Prostate gland (tissue), 2 donors: ENCODE measurements around the gene GJC1. TPM values are rescaled to one million over a fixed set of nuclear protein-coding genes. Genes with fewer than 3 reads are reported as not detected.
"Not testable (repeated sequence)": the region's sequence is repeated elsewhere in the genome, so short reads cannot be mapped to it uniquely, and the experiment has no call there.

Source experiments
- DNase-seq: peaks from one replicate; pipeline ENCODE4 v3.0.0-alpha.2; 2019; ENCODE audit warnings: low spot score
- H3K27ac ChIP-seq, 2 donors: fragments of 200-600 bp; sonication (generic); 2 replicates each; pipeline ENCODE4 v1.5.1; 2017 to 2019
- H3K27me3 ChIP-seq: fragments of 200-600 bp; sonication (generic); replicated peaks from 2 replicates; pipeline ENCODE4 v1.5.1; 2019; ENCODE audit not compliant: insufficient read depth
- H3K36me3 ChIP-seq, 2 donors: fragments of 200-600 bp; sonication (generic); 1 replicate in 1 of 2; 2 replicates in 1 of 2; pipeline versions ENCODE4 v1.5.1 to v1.8.1; 2017 to 2019
- H3K4me1 ChIP-seq: fragments of 200-600 bp; sonication (generic); replicated peaks from 2 replicates; pipeline ENCODE4 v1.5.1; 2019
- H3K4me3 ChIP-seq, 2 donors: fragments of 200-600 bp; sonication (generic); 2 replicates each; pipeline ENCODE4 v1.5.1; 2017 to 2019
- H3K9me3 ChIP-seq: fragments of 200-600 bp; sonication (generic); 2 replicates; pipeline ENCODE4 v1.5.1; 2017
- POLR2A ChIP-seq: fragments of 450-650 bp; IDR thresholded peaks from one replicate; pipeline ENCODE4 v1.6.1; 2016; ENCODE audit warnings: antibody characterized with exemption, mild to moderate bottlenecking
- POLR2AphosphoS5 ChIP-seq: sonication (generic); formaldehyde crosslinking; IDR thresholded peaks from one replicate; pipeline ENCODE4 v1.6.1; 2017; ENCODE audit warnings: antibody characterized with exemption
- WGBS: methylation state at CpG from one replicate; pipeline ENCODE4 v1.1.5; 2018; 5-methylcytosine and 5-hydroxymethylcytosine counted together
- intact Hi-C: fragments of 100-400 bp; cut with DNase I; formaldehyde crosslinking; loops from one replicate; pipeline ENCODE4 v1.14.2; 2022
- total RNA-seq, 2 donors: library from RNA; depleted of rRNA; stranded (reverse); fragments of >200 nt; gene quantifications; one replicate each; pipeline ENCODE4 v1.1.0, GENCODE V29; 2016
- TF ChIP-seq, protein P1 (sequence below), 4 experiments: fragments of 200-600 bp in 2 of 4; fragments of 450-650 bp in 2 of 4; sonication (generic) in 2 of 4; IDR thresholded peaks; 1 replicate in 3 of 4; 2 replicates in 1 of 4; pipeline ENCODE4 v1.5.1; 2016 to 2019; ENCODE audit warnings: antibody characterized with exemption in 4 of 4, mild to moderate bottlenecking in 2 of 4, moderate library complexity in 2 of 4

Gene GJC1
- total RNA-seq, 2 donors from 2014 or later: 5.3 to 18.3 TPM

DNA sequence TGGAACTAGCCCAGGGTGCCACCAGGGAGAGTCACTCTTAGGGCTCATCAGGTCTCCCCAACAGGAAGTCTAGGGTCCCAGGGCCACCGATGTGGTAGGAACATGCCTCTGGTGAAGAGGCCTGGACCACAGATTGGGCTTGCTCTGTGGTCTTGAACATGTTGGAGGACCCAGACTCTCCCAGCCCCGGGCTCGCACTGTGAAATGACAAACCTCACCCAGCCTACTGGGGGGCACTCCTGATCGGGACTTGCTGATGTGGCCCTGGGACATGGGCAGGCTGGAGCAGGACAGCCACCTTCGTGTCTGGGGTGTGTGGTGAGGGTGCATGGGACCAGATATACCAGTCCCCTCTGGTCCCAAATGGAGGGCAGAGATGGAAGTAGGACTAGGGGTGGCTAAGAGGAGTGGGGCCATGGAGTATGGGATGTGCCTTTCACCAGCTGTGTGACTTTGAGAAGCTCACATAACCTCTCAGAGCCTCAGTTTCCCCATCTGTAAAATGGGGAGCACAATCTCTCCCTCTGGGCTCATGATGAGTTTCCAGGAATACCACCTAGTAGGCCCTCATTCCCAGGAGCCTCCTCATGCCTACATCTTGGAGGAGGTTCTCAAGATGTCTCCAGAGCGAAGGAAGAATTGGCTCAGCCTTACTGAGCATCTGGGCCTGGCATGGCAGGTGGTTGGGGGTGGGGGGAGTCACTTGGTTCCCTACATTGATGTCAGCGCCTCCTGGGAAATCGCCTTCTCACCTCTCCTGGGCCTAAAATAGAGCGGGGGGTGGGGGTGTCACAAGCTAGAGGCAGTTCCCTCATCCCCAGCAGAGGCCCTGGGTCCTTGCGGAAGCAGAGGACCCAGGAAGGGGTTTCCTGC is 72.8 kb downstream of the GJC1 start:
- WGBS: 85% methylated on average over 10 of the region's 10 CpGs
- TF ChIP-seq, protein P1, sequence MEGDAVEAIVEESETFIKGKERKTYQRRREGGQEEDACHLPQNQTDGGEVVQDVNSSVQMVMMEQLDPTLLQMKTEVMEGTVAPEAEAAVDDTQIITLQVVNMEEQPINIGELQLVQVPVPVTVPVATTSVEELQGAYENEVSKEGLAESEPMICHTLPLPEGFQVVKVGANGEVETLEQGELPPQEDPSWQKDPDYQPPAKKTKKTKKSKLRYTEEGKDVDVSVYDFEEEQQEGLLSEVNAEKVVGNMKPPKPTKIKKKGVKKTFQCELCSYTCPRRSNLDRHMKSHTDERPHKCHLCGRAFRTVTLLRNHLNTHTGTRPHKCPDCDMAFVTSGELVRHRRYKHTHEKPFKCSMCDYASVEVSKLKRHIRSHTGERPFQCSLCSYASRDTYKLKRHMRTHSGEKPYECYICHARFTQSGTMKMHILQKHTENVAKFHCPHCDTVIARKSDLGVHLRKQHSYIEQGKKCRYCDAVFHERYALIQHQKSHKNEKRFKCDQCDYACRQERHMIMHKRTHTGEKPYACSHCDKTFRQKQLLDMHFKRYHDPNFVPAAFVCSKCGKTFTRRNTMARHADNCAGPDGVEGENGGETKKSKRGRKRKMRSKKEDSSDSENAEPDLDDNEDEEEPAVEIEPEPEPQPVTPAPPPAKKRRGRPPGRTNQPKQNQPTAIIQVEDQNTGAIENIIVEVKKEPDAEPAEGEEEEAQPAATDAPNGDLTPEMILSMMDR (IDR thresholded peaks at IDR 0.05): no peak
- no peak for TF ChIP-seq POLR2A
- no peak for TF ChIP-seq POLR2AphosphoS5
- intact Hi-C loops: no loop called here

DNA sequence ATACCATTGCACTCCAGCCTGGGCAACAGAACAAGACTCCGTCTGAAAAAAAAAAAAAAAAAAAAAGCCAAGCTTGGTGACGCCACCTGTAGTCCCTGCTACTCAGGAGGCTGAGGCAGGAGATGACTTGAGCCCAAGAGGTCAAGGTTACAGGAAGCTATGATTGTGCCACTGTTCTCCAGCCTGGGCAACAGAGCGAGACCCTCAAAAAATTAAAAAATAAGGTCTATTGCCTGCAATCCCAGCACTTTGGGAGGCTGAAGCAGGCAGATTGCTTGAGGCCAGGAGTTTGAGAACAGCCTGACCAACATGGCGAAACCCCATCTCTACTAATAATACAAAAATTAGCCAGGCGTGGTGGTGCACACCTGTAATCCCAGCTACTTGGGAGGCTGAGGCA is 74.9 kb downstream of the GJC1 start:
- H3K27ac ChIP-seq, intact Hi-C loops, H3K4me3 ChIP-seq, H3K36me3 ChIP-seq, H3K27me3 ChIP-seq, DNase-seq, H3K9me3 ChIP-seq, H3K4me1 ChIP-seq: not testable (repeated sequence)
- WGBS: 92% methylated on average over 5 of the region's 5 CpGs

More for the DNA sequence above, 72.8 kb downstream of the GJC1 start:
- Histone ChIP-seq H3K4me1 (peaks cover 4% of the 10 kb centered on the region), H3K27me3 (peaks cover 2% of the 10 kb centered on the region), H3K4me3 (no peak overlapping the region), H3K27ac (no peak overlapping the region), H3K9me3 (no peaks in the 10 kb centered on the region), H3K36me3 (no peaks in the 10 kb centered on the region)
- DNase-seq: no peak

DNA sequence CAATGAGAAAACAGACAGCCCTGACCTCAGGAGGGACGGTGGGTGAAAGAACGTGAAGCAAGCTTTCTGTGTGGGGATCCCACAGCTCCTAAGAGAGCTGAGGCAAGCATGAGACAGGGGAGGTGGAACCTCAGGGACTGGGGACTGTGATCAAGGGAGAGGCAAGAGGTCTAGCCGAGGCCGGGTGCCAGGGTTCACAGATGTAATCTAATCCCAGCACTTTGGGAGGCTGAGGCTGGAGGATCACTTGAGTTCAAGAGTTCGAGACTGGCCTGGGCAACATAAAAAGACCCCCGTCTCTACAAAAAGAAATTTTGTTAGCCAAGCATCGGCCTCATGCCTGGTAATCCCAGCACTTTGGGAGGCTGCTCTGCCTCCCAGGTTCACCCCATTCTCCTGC is 75.8 kb downstream of the GJC1 start:
- H3K36me3 ChIP-seq: no peaks in the 10 kb centered on the region
- H3K4me3 ChIP-seq: no peak overlapping the region
- no peaks in the 10 kb centered on the region for H3K27me3 ChIP-seq
- H3K9me3 ChIP-seq: no peaks in the 10 kb centered on the region
- peaks cover 2% of the 10 kb centered on the region for H3K4me1 ChIP-seq
- H3K27ac ChIP-seq: no peak overlapping the region
- no peak for DNase-seq
- TF ChIP-seq POLR2A (no peak), POLR2AphosphoS5 (no peak)
- TF ChIP-seq, protein P1 (IDR thresholded peaks at IDR 0.05): no peak
- 62% methylated on average over 7 of the region's 7 CpGs for WGBS
- intact Hi-C loops: no loop called here

DNA sequence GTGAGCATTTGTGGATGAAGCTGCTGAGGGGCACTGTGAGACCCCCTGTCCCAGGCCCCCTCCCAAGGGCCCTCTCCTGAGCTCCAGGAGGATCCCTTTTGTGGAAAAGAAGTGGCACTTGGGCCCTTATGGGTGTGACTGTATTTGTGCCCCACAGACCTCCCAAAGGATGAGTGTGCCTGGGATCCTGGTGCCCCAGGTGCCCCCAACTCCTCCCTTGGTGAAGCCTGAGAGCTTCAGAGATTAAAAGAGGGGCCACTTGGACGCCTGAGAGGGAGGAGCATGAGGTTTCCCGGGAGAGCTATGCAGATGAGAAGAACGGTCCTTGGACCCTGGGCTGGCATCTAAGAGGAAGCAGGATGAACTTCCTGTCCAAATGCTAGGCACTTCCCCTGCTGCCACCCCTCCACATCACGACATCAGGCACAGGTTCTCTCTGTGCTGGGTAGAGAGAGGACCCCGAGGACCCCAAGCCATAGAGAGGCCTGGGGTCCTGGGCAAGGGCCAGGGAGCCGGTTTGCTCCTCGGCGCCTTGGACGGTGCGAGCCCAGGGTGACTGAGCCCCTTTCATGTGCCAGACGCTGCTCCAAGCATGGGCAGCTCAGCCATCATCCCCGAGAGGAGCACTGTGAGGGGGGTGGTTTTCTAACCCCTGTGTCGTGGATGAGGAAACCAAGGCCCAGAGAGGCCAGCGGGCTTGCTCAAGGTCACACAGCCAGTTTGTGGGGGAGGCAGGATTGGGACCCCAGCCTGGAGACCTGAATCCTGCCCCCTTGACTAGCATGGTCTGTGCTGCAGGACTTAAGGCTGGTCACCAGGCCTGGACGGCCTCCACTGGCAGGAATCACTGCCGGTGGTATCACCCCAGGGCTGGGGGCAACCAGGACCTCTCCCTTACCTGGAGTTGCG is 76.9 kb downstream of the GJC1 start:
- H3K27ac ChIP-seq: no peak overlapping the region
- DNase-seq: no peak
- no peak overlapping the region for H3K4me3 ChIP-seq
- H3K9me3 ChIP-seq: no peaks in the 10 kb centered on the region
- no peaks in the 10 kb centered on the region for H3K4me1 ChIP-seq
- 83% methylated on average over 17 of the region's 17 CpGs for WGBS
- H3K27me3 ChIP-seq: no peaks in the 10 kb centered on the region
- TF ChIP-seq, protein P1 (IDR thresholded peaks at IDR 0.05): no peak
- no peak for TF ChIP-seq POLR2A
- TF ChIP-seq POLR2AphosphoS5: no peak
- intact Hi-C loops: no loop called here
- no peaks in the 10 kb centered on the region for H3K36me3 ChIP-seq

DNA sequence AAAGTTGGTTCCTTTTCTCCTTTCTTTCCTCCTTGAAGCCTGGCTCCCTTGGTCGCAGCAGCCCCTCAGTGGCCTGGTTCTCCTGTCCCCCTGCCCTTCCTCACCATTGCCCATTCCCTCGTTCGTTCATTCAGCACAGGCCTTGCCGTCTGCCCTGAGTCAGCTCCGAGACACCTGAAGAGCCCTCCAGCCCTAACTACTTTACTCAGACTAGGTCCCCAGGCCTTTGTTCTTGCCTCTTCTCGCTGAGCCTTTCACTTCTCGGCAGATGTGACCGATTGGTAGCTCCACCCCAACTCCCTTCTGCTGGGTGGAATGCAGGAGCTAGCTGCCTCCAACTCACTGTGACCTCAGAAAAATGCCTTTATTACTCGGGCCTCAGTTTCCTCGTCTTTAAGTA is 78.3 kb downstream of the GJC1 start:
- intact Hi-C loops: no loop called here
- no peaks in the 10 kb centered on the region for H3K9me3 ChIP-seq
- no peaks in the 10 kb centered on the region for H3K27me3 ChIP-seq
- TF ChIP-seq POLR2AphosphoS5: no peak
- TF ChIP-seq, protein P1 (IDR thresholded peaks at IDR 0.05): no peak
- TF ChIP-seq POLR2A: no peak
- DNase-seq: no peak
- 86% methylated on average over 10 of the region's 10 CpGs for WGBS
- H3K4me1 ChIP-seq: no peaks in the 10 kb centered on the region
- no peak overlapping the region for H3K4me3 ChIP-seq
- no peaks in the 10 kb centered on the region for H3K36me3 ChIP-seq
- no peak overlapping the region for H3K27ac ChIP-seq
